A549 (cell line): ENCODE measurements around the gene RPRM.

Experiments used
- CEBPB ChIP-seq, 2 experiments: fragments of >200 bp in 1 of 2; sonication (Bioruptor Twin) in 1 of 2; formaldehyde crosslinking in 1 of 2; IDR thresholded peaks; 2 replicates each; pipeline ENCODE4 v1.6.1; 2012 to 2016
- CHD4 ChIP-seq: fragments of 200-600 bp; sonication (generic); IDR thresholded peaks from 2 replicates; pipeline ENCODE4 v1.6.1; 2016; ENCODE audit warnings: antibody characterized with exemption, mild to moderate bottlenecking, borderline replicate concordance
- CTCF ChIP-seq: fragments of >200 bp; sonication (Bioruptor Twin); formaldehyde crosslinking; IDR thresholded peaks from 3 replicates; pipeline ENCODE4 v1.5.1; 2016
- EP300 ChIP-seq, 2 experiments: fragments of >200 bp; sonication (Bioruptor Twin); formaldehyde crosslinking; IDR thresholded peaks; 2 replicates in 1 of 2; 3 replicates in 1 of 2; pipeline ENCODE4 v1.6.1; 2016 to 2017
- HOXA7 ChIP-seq: fragments of 250-450 bp; sonication (Bioruptor Pico); IDR thresholded peaks from 2 replicates; pipeline ENCODE4 v1.5.0; 2020; ENCODE audit warnings: mild to moderate bottlenecking, moderate library complexity
- JUN ChIP-seq, 2 experiments: fragments of >200 bp; sonication (Bioruptor Twin); formaldehyde crosslinking; IDR thresholded peaks; 2 replicates in 1 of 2; 3 replicates in 1 of 2; pipeline ENCODE4 v1.6.1; 2016 to 2017
- KDM1A ChIP-seq: fragments of 200-600 bp; sonication (generic); IDR thresholded peaks from 2 replicates; pipeline ENCODE4 v1.6.1; 2016; ENCODE audit warnings: low read depth, mild to moderate bottlenecking
- MAX ChIP-seq: IDR thresholded peaks from 2 replicates; pipeline ENCODE4 v1.6.1; 2012
- POLR2A ChIP-seq: IDR thresholded peaks from 2 replicates; pipeline ENCODE4 v1.6.1; 2012; ENCODE audit warnings: mild to moderate bottlenecking, low read length
- RAD21 ChIP-seq, 2 experiments: fragments of >200 bp in 1 of 2; sonication (Bioruptor Twin) in 1 of 2; formaldehyde crosslinking in 1 of 2; IDR thresholded peaks in 1 of 2; conservative IDR thresholded peaks in 1 of 2; 2 replicates in 1 of 2; 3 replicates in 1 of 2; pipeline ENCODE4 v1.6.1; 2012 to 2018; ENCODE audit warnings: inconsistent platforms in 1 of 2
- RCOR1 ChIP-seq: fragments of 150-350 bp; IDR thresholded peaks from 2 replicates; pipeline ENCODE4 v1.6.1; 2014; ENCODE audit warnings: antibody characterized with exemption, low read length, low read depth
- RFX5 ChIP-seq: fragments of 450-650 bp; IDR thresholded peaks from 2 replicates; pipeline ENCODE4 v1.7.1; 2014; ENCODE audit warnings: antibody characterized with exemption, mild to moderate bottlenecking, moderate library complexity
- USF2 ChIP-seq: fragments of 450-650 bp; IDR thresholded peaks from 2 replicates; pipeline ENCODE4 v1.6.1; 2014; ENCODE audit warnings: antibody characterized with exemption

GRCh38 chr2:153431114-153431513, 47.4 kb downstream of the RPRM start:
- TF ChIP-seq EP300 (IDR thresholded peaks at IDR 0.05): no peak
- TF ChIP-seq POLR2A: no peak
- no peak for TF ChIP-seq CTCF
- TF ChIP-seq RAD21 (conservative IDR thresholded peaks at IDR 0.05 in 1 of 2, IDR thresholded peaks at IDR 0.05 in 1 of 2): no peak
- no peak for TF ChIP-seq RFX5
- no peak for TF ChIP-seq JUN (IDR thresholded peaks at IDR 0.05)
- no peak for TF ChIP-seq RCOR1
- TF ChIP-seq USF2: no peak
- TF ChIP-seq HOXA7 (CRISPR knock-in tag): no peak
- TF ChIP-seq CHD4: no peak
- no peak for TF ChIP-seq MAX
- TF ChIP-seq CEBPB (IDR thresholded peaks at IDR 0.05): no peak
- no peak for TF ChIP-seq KDM1A
